ENCODE results near the gene SYCE1.
"Not testable (repeated sequence)": the region's sequence is repeated elsewhere in the genome, so short reads cannot be mapped to it uniquely, and the experiment has no call there.

GRCh38 chr10:133518517-133518916, 46.9 kb downstream of the SYCE1 start:
- not testable (repeated sequence) for TF ChIP-seq CTCF, POLR2A, POLR2AphosphoS5, EP300 (IDR thresholded peaks at IDR 0.05)
